SH-SY5Y (cell line): ENCODE measurements around the gene A2ML1.

Experiments
- GATA2 ChIP-seq: IDR thresholded peaks from 2 replicates; pipeline ENCODE4 v1.6.1; 2011; ENCODE audit warnings: mild to moderate bottlenecking, low read depth, low read length
- GATA3 ChIP-seq: IDR thresholded peaks from 2 replicates; pipeline ENCODE4 v1.6.1; 2011; ENCODE audit warnings: low read depth, mild to moderate bottlenecking, low read length, moderate library complexity

GRCh38 chr12:8922544-8922943 is 100.1 kb downstream of the A2ML1 start:
- TF ChIP-seq GATA2 (no peak), GATA3 (no peak)
